ENCODE measurements around the gene AMZ2. TPM values are rescaled to one million over a fixed set of nuclear protein-coding genes. Genes with fewer than 3 reads are reported as not detected.
A peak's percentile ranks its signal among the peaks of the same experiment; 100 is the strongest.
"Not testable (repeated sequence)": the region's sequence is repeated elsewhere in the genome, so short reads cannot be mapped to it uniquely, and the experiment has no call there.

AMZ2 gene
- polyA plus RNA-seq, 3 donors, result 34.0 to 67.6 (median 67.2) TPM

GRCh38 chr17:68210570-68211315, 37.1 kb upstream of the AMZ2 start:
- Mint-ChIP-seq H3K36me3 (peaks cover 14 to 22% of the 10 kb centered on the region in 2 donors), H3K27ac (no peak overlapping the region), H3K9me3 (peaks cover 0 to 3% (median 0%) of the 10 kb centered on the region in 7 donors), H3K4me1 (peaks cover 28% of the 10 kb centered on the region), H3K4me3 (no peak overlapping the region), H3K27me3 (ENCODE audit: low read depth in 3 of 3) (peaks cover 6 to 11% (median 9%) of the 10 kb centered on the region in 3 donors)
- Histone ChIP-seq H3K27ac (ENCODE audit: low read depth in 1 of 2, low read length in 2 of 2) (no peak overlapping the region), H3K27me3 (ENCODE audit: control insufficient read depth in 2 of 2, insufficient read depth in 2 of 2, low read length in 2 of 2) (no peaks in the 10 kb centered on the region), H3K4me1 (ENCODE audit: control insufficient read depth in 1 of 2, insufficient read depth in 2 of 2, low read length in 2 of 2) (peaks cover 15 to 23% of the 10 kb centered on the region in 2 donors), H3K36me3 (replicated peaks in 1 of 2; ENCODE audit: control insufficient read depth in 1 of 2, insufficient read depth in 2 of 2, low read length in 2 of 2) (peaks cover 0 to 5% of the 10 kb centered on the region in 2 donors), H3K9me3 (replicated peaks in 1 of 2; ENCODE audit: control insufficient read depth in 1 of 2, insufficient read depth in 1 of 2, low read length in 2 of 2) (no peaks in the 10 kb centered on the region), H3K4me2 (replicated peaks; ENCODE audit: extremely low read depth, low read length, poor library complexity, severe bottlenecking) (no peak overlapping the region), H2AFZ (ENCODE audit: insufficient read depth, low read depth, low read length, poor library complexity, severe bottlenecking) (no peak overlapping the region), H4K20me1 (ENCODE audit: insufficient read depth, low read length) (no peaks in the 10 kb centered on the region), H3K79me2 (ENCODE audit: insufficient read depth, low read length) (no peaks in the 10 kb centered on the region), H3K9ac (ENCODE audit: insufficient read depth, low read length, poor library complexity, severe bottlenecking) (no peak overlapping the region), H3K4me3 (replicated peaks in 1 of 3; ENCODE audit: low read depth in 2 of 3, low read length in 3 of 3) (no peak overlapping the region)
- intact Hi-C loops (cut with micrococcal nuclease), result no loop called here
- no peak for DNase-seq
- 88% methylated on average over 9 of the region's 10 CpGs for WGBS (ENCODE audit: insufficient coverage)
- no peak for TF ChIP-seq CTCF (IDR thresholded peaks at IDR 0.05)

GRCh38 chr17:68213428-68214411, 34.1 kb upstream of the AMZ2 start:
- peak in 2 of 3 donors; percentile 33 to 54 for DNase-seq
- WGBS (ENCODE audit: insufficient coverage), result 0% methylated on average over 3 of the region's 11 CpGs
- H3K4me2 ChIP-seq (replicated peaks; ENCODE audit: extremely low read depth, low read length, poor library complexity, severe bottlenecking), result peak overlapping the region; percentile 34
- H3K4me1 ChIP-seq (ENCODE audit: control insufficient read depth in 1 of 2, insufficient read depth in 2 of 2, low read length in 2 of 2); H2AFZ ChIP-seq (ENCODE audit: insufficient read depth, low read depth, low read length, poor library complexity, severe bottlenecking); H3K9ac ChIP-seq (ENCODE audit: insufficient read depth, low read length, poor library complexity, severe bottlenecking); H3K36me3 ChIP-seq (replicated peaks in 1 of 2; ENCODE audit: control insufficient read depth in 1 of 2, insufficient read depth in 2 of 2, low read length in 2 of 2); H3K9me3 ChIP-seq (replicated peaks in 1 of 2; ENCODE audit: control insufficient read depth in 1 of 2, insufficient read depth in 1 of 2, low read length in 2 of 2); H3K27me3 ChIP-seq (ENCODE audit: control insufficient read depth in 2 of 2, insufficient read depth in 2 of 2, low read length in 2 of 2); H3K9me3 Mint-ChIP-seq; H4K20me1 ChIP-seq (ENCODE audit: insufficient read depth, low read length); H3K27me3 Mint-ChIP-seq (ENCODE audit: low read depth in 3 of 3); intact Hi-C loops (cut with micrococcal nuclease); H3K79me2 ChIP-seq (ENCODE audit: insufficient read depth, low read length); H3K27ac ChIP-seq (ENCODE audit: low read depth in 1 of 2, low read length in 2 of 2): not testable (repeated sequence)
- H3K27ac Mint-ChIP-seq, result peak overlapping the region in 6 of 7 donors; percentile 4 to 86 (median 64)
- H3K4me3 Mint-ChIP-seq, result peak overlapping the region; percentile 28 to 82
- peaks cover 17% of the 10 kb centered on the region for H3K4me1 Mint-ChIP-seq
- peaks cover 12 to 23% of the 10 kb centered on the region in 2 donors for H3K36me3 Mint-ChIP-seq
- H3K4me3 ChIP-seq (replicated peaks in 1 of 3; ENCODE audit: low read depth in 2 of 3, low read length in 3 of 3), result peak overlapping the region in 1 of 3 experiments; percentile 49

GRCh38 chr17:68215453-68215852, 32.4 kb upstream of the AMZ2 start:
- H3K79me2 ChIP-seq (ENCODE audit: insufficient read depth, low read length); H3K4me2 ChIP-seq (replicated peaks; ENCODE audit: extremely low read depth, low read length, poor library complexity, severe bottlenecking); H3K9ac ChIP-seq (ENCODE audit: insufficient read depth, low read length, poor library complexity, severe bottlenecking); H3K27ac Mint-ChIP-seq; H3K4me3 Mint-ChIP-seq; H3K9me3 Mint-ChIP-seq; H3K27ac ChIP-seq (ENCODE audit: low read depth in 1 of 2, low read length in 2 of 2); H3K27me3 Mint-ChIP-seq (ENCODE audit: low read depth in 3 of 3); H4K20me1 ChIP-seq (ENCODE audit: insufficient read depth, low read length); H3K4me1 ChIP-seq (ENCODE audit: control insufficient read depth in 1 of 2, insufficient read depth in 2 of 2, low read length in 2 of 2); H2AFZ ChIP-seq (ENCODE audit: insufficient read depth, low read depth, low read length, poor library complexity, severe bottlenecking); H3K36me3 ChIP-seq (replicated peaks in 1 of 2; ENCODE audit: control insufficient read depth in 1 of 2, insufficient read depth in 2 of 2, low read length in 2 of 2); H3K9me3 ChIP-seq (replicated peaks in 1 of 2; ENCODE audit: control insufficient read depth in 1 of 2, insufficient read depth in 1 of 2, low read length in 2 of 2); H3K4me3 ChIP-seq (replicated peaks in 1 of 3; ENCODE audit: low read depth in 2 of 3, low read length in 3 of 3); H3K27me3 ChIP-seq (ENCODE audit: control insufficient read depth in 2 of 2, insufficient read depth in 2 of 2, low read length in 2 of 2); DNase-seq; intact Hi-C loops (cut with micrococcal nuclease): not testable (repeated sequence)
- no CpG with 5 or more reads among the region's 5 CpGs for WGBS (ENCODE audit: insufficient coverage)
- H3K36me3 Mint-ChIP-seq, result peaks cover 8 to 20% of the 10 kb centered on the region in 2 donors
- H3K4me1 Mint-ChIP-seq, result peaks cover 17% of the 10 kb centered on the region
